Suprapubic skin (tissue), 4 donors: ENCODE measurements around the gene JRKL.

Source experiments
- EP300 ChIP-seq: sonication (generic); formaldehyde crosslinking; IDR thresholded peaks from one replicate; pipeline ENCODE4 v1.6.1; 2017; ENCODE audit warnings: antibody characterized with exemption
- POLR2A ChIP-seq, 2 donors: fragments of 450-650 bp; IDR thresholded peaks; one replicate each; pipeline ENCODE4 v1.6.1; 2017; ENCODE audit warnings: antibody characterized with exemption in 2 of 2, mild to moderate bottlenecking in 2 of 2, moderate library complexity in 2 of 2
- POLR2AphosphoS5 ChIP-seq, 3 donors: sonication (generic); formaldehyde crosslinking; IDR thresholded peaks; one replicate each; pipeline ENCODE4 v1.6.1; 2017; ENCODE audit warnings: antibody characterized with exemption in 3 of 3

DNA sequence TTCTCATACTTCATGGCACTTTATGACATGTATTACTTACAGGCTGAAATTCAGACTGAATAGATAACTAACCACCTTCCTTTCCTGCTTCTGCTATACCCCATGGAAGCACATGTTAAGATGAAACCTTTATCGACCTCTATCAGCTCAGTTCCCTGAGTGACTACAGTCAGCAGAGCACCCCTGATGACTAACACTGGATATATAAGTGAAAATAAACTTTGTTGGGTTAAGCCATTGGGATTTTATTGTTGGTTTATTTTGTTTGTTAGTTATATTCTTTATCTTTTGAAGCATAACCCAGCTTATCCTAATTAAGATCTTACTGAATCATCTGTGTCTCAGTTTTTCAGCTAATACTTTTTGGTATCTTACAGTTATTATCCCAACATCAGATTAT, 23.8 kb upstream of the JRKL start:
- TF ChIP-seq POLR2AphosphoS5 (IDR thresholded peaks at IDR 0.05) (no peak), POLR2A (IDR thresholded peaks at IDR 0.05) (no peak), EP300 (no peak)
